GM12801 (cell line): Measurements from ENCODE around the gene EHD4.

Source experiments
- CTCF ChIP-seq: IDR thresholded peaks from one replicate; pipeline ENCODE4 v1.5.1; 2011; ENCODE audit warnings: control low read depth; ENCODE audit not compliant: insufficient read length; ENCODE audit errors: extremely low read depth

Gene EHD4

GRCh38 chr15:41848631-41849030, 123.7 kb downstream of the EHD4 start:
- TF ChIP-seq CTCF: no peak

GRCh38 chr15:41847981-41848380, 124.4 kb downstream of the EHD4 start:
- no peak for TF ChIP-seq CTCF

- no peak for TF ChIP-seq CTCF
These were observed 125.2 kb downstream of the EHD4 start for GRCh38 chr15:41847206-41847605.
